PC-9 (cell line): ENCODE results near the gene JAK3. TPM values are rescaled to one million over a fixed set of nuclear protein-coding genes. Genes with fewer than 3 reads are reported as not detected.

ENCODE experiments used
- BruUV-seq: library from RNA; stranded (reverse); fragments of 400-500 nt; replicated peaks from 2 replicates; lab custom pipeline; 2021; lab: Mats Ljungman, UMichigan
- CTCF ChIA-PET: fragments of 300-600 bp; sonication (Branson Sonifier 250); formaldehyde crosslinking; loops from one replicate; lab custom pipeline; 2022; ENCODE audit warnings: antibody characterized with exemption; lab: Charles Lee
- POLR2A ChIA-PET: fragments of 300-600 bp; sonication (Branson Sonifier 250); formaldehyde crosslinking; loops from one replicate; lab custom pipeline; 2022; ENCODE audit warnings: antibody characterized with exemption; ENCODE audit not compliant: unreplicated experiment; lab: Charles Lee
- DNase-seq, 2 experiments: peaks; one replicate each; pipeline versions ENCODE4 v3.0.0 to v3.0.0-alpha.2; 2015 to 2022; ENCODE audit warnings: mixed read lengths in 1 of 2
- H2AFZ ChIP-seq: fragments of 200-600 bp; sonication (generic); 2 replicates; pipeline ENCODE4 v1.8.1; 2017; ENCODE audit warnings: antibody characterized with exemption
- H3F3A ChIP-seq: fragments of 200-600 bp; sonication (generic); 2 replicates; pipeline ENCODE4 v1.8.1; 2017; ENCODE audit warnings: antibody characterized with exemption, mild to moderate bottlenecking, low read depth; ENCODE audit not compliant: insufficient read depth
- H3K27ac ChIP-seq: fragments of 200-600 bp; sonication (generic); 2 replicates; pipeline ENCODE4 v1.6.1; 2016; ENCODE audit warnings: mixed run types
- H3K27me3 ChIP-seq: fragments of 200-600 bp; sonication (generic); 2 replicates; pipeline ENCODE4 v1.6.1; 2016; ENCODE audit warnings: low read depth, mixed run types; ENCODE audit not compliant: insufficient read depth
- H3K36me3 ChIP-seq: fragments of 200-600 bp; sonication (generic); 2 replicates; pipeline ENCODE4 v1.6.1; 2016; ENCODE audit warnings: low read depth, mixed run types
- H3K4me1 ChIP-seq: fragments of 200-600 bp; sonication (generic); replicated peaks from 2 replicates; pipeline ENCODE4 v1.6.1; 2016; ENCODE audit warnings: mixed run types; ENCODE audit not compliant: insufficient read depth
- H3K4me2 ChIP-seq: fragments of 200-600 bp; sonication (generic); 2 replicates; pipeline ENCODE4 v1.6.1; 2017; ENCODE audit warnings: mixed run types
- H3K4me3 ChIP-seq: fragments of 200-600 bp; sonication (generic); 2 replicates; pipeline ENCODE4 v1.6.1; 2016; ENCODE audit warnings: mixed run types
- H3K79me2 ChIP-seq: fragments of 200-600 bp; sonication (generic); 2 replicates; pipeline ENCODE4 v1.6.1; 2017; ENCODE audit warnings: low read depth, mixed run types
- H3K9me2 ChIP-seq: fragments of 200-600 bp; sonication (generic); 2 replicates; pipeline ENCODE4 v1.8.1; 2017; ENCODE audit warnings: mild to moderate bottlenecking; ENCODE audit not compliant: insufficient read depth
- H3K9me3 ChIP-seq: fragments of 200-600 bp; sonication (generic); 2 replicates; pipeline ENCODE4 v1.8.1; 2016; ENCODE audit warnings: low read depth; ENCODE audit not compliant: insufficient read depth
- H4K20me1 ChIP-seq: fragments of 200-600 bp; sonication (generic); 2 replicates; pipeline ENCODE4 v1.8.1; 2017; ENCODE audit not compliant: insufficient read depth
- EZH2 ChIP-seq: fragments of 200-600 bp; sonication (generic); IDR thresholded peaks from 2 replicates; pipeline ENCODE4 v1.8.0; 2017; ENCODE audit warnings: antibody characterized with exemption, low read depth
- intact Hi-C: fragments of 100-400 bp; cut with micrococcal nuclease; formaldehyde crosslinking; loops from one replicate; pipeline ENCODE4 v1.10.0; 2022; ENCODE audit not compliant: unreplicated experiment
- total RNA-seq: library from RNA; stranded (reverse); gene quantifications from 2 replicates; pipeline ENCODE4 v1.2.3, GENCODE V29; 2021
- TF ChIP-seq, protein P1 (sequence below): fragments of 200-600 bp; sonication (generic); conservative IDR thresholded peaks from 2 replicates; pipeline ENCODE4 v1.6.1; 2017; ENCODE audit warnings: mixed run types, antibody characterized with exemption, mild to moderate bottlenecking, moderate library complexity

Gene JAK3
- total RNA-seq, 1 experiment from 2014 or later, result 13.5 TPM

GRCh38 chr19:17883627-17884410, 36.0 kb upstream of the JAK3 start:
- no peaks in the 10 kb centered on the region for H3K4me1 ChIP-seq
- no peaks in the 10 kb centered on the region for H4K20me1 ChIP-seq
- H3K9me2 ChIP-seq, result no peaks in the 10 kb centered on the region
- ChIA-PET CTCF (no interaction called here), POLR2A (no interaction called here)
- TF ChIP-seq, protein P1, sequence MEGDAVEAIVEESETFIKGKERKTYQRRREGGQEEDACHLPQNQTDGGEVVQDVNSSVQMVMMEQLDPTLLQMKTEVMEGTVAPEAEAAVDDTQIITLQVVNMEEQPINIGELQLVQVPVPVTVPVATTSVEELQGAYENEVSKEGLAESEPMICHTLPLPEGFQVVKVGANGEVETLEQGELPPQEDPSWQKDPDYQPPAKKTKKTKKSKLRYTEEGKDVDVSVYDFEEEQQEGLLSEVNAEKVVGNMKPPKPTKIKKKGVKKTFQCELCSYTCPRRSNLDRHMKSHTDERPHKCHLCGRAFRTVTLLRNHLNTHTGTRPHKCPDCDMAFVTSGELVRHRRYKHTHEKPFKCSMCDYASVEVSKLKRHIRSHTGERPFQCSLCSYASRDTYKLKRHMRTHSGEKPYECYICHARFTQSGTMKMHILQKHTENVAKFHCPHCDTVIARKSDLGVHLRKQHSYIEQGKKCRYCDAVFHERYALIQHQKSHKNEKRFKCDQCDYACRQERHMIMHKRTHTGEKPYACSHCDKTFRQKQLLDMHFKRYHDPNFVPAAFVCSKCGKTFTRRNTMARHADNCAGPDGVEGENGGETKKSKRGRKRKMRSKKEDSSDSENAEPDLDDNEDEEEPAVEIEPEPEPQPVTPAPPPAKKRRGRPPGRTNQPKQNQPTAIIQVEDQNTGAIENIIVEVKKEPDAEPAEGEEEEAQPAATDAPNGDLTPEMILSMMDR, result no peak
- TF ChIP-seq EZH2, result no peak
- no peak overlapping the region for H3K4me2 ChIP-seq
- peak in 1 of 2 experiments; percentile 34 for DNase-seq
- H3K9me3 ChIP-seq, result no peaks in the 10 kb centered on the region
- H3K27ac ChIP-seq, result no peak overlapping the region
- no peaks in the 10 kb centered on the region for H3K79me2 ChIP-seq
- H3K27me3 ChIP-seq, result peaks cover 25% of the 10 kb centered on the region; the same call in 1 of the 2 replicates
- no peak overlapping the region for H3K4me3 ChIP-seq
- no TSS peak for BruUV-seq
- no peaks in the 10 kb centered on the region for H3K36me3 ChIP-seq
- no peak overlapping the region for H2AFZ ChIP-seq
- intact Hi-C loops, result no loop called here
- H3F3A ChIP-seq, result 0 out of 2 replicates have a peak, but pooled peaks cover 6% of the 10 kb centered on the region

- TF ChIP-seq EZH2, result no peak
- TF ChIP-seq, protein P1, result no peak
- CTCF ChIA-PET, result no interaction called here
- Histone ChIP-seq H3K36me3 (no peaks in the 10 kb centered on the region), H3F3A (0 out of 2 replicates have a peak, but pooled peaks cover 4% of the 10 kb centered on the region), H3K4me1 (no peaks in the 10 kb centered on the region), H3K9me2 (no peaks in the 10 kb centered on the region), H4K20me1 (no peaks in the 10 kb centered on the region), H3K4me3 (no peak overlapping the region), H3K4me2 (no peak overlapping the region), H3K27ac (no peak overlapping the region), H2AFZ (no peak overlapping the region), H3K27me3 (peaks cover 18% of the 10 kb centered on the region; the same call in 1 of the 2 replicates), H3K9me3 (no peaks in the 10 kb centered on the region), H3K79me2 (no peaks in the 10 kb centered on the region)
- POLR2A ChIA-PET, result no interaction called here
- intact Hi-C loops, result no loop called here
- no peak for DNase-seq
- no TSS peak for BruUV-seq
These were observed 33.9 kb upstream of the JAK3 start for GRCh38 chr19:17881701-17882100.

DNA sequence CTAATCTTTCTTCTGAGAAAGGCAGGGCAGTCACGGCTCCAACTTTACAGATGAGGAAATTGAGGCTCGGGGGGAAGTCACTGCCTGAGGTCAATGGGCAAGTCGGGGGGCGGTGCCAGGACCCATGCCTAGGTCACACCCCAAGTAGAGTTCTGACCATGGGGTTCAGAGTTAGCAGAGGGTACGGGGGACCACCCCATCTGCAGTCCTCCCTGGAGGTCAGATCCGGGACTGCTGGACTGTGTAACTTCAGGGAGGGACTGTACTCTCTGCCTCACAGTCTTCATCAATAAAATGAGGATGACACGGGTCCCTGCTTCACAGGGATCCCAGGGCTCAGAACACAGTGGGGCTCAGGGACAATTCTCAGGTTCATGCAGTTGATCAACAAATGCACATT, 31.7 kb upstream of the JAK3 start:
- peaks cover 18% of the 10 kb centered on the region; the same call in 1 of the 2 replicates for H3K27me3 ChIP-seq
- no peaks in the 10 kb centered on the region for H3K79me2 ChIP-seq
- H3K9me3 ChIP-seq, result no peaks in the 10 kb centered on the region
- no peak overlapping the region for H3K4me2 ChIP-seq
- BruUV-seq, result no TSS peak
- peaks cover 5% of the 10 kb centered on the region; the same call in 1 of the 2 replicates for H3F3A ChIP-seq
- TF ChIP-seq EZH2, result no peak
- TF ChIP-seq, protein P1, result no peak
- H3K9me2 ChIP-seq, result no peaks in the 10 kb centered on the region
- no peak overlapping the region for H3K27ac ChIP-seq
- no peak overlapping the region for H3K4me3 ChIP-seq
- no peaks in the 10 kb centered on the region for H3K4me1 ChIP-seq
- ChIA-PET CTCF (no interaction called here), POLR2A (no interaction called here)
- DNase-seq, result peak in 1 of 2 experiments; percentile 25
- H2AFZ ChIP-seq, result no peak overlapping the region
- no peaks in the 10 kb centered on the region for H4K20me1 ChIP-seq
- H3K36me3 ChIP-seq, result no peaks in the 10 kb centered on the region
- intact Hi-C loops, result no loop called here
